Stimulated activated CD8-positive, alpha-beta memory T cell treated with anti-CD3 and anti-CD28 coated beads, Interleukin-7, amount 100 ng/mL, for 1 hour (primary cell): Measurements from ENCODE around the gene ORM1.
"Not testable (repeated sequence)": the region's sequence is repeated elsewhere in the genome, so short reads cannot be mapped to it uniquely, and the experiment has no call there.

Source experiments
- DNase-seq, 2 donors: peaks; one replicate each; pipeline ENCODE4 v3.0.0-alpha.2; 2020; ENCODE audit warnings: low read depth in 2 of 2

Gene ORM1

DNA sequence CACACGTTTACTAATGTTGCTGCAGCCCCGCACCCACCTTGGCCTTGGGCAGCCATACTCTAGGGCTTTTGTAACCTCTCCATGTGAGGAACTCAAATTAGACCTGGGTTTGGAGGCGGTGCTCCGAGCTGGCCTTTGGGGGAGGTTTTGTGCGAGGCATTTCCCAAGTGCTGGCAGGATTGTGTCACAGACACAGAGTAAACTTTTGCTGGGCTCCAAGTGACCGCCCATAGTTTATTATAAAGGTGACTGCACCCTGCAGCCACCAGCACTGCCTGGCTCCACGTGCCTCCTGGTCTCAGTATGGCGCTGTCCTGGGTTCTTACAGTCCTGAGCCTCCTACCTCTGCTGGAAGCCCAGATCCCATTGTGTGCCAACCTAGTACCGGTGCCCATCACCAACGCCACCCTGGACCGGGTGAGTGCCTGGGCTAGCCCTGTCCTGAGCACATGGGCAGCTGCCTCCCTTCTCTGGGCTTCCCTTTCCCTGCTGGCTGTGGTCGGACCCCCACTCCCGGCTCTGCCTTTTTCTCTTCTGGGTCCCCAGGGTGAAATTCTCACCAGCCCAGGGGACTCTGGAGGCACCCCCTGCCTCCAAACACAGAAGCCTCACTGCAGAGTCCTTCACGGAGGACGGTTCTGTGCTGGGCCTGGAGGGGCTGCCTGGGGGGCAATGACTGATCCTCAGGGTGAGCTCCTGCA, at the start of gene ORM1:
Gene ORM1 (plus strand): TSS at position 268 of the 701 bp plus-strand sequence. CDS start 36 bp downstream, at position 304.
- DNase-seq = not testable (repeated sequence)

GRCh38 chr9:114273461-114273881, 49.4 kb upstream of the ORM1 start:
- DNase-seq = no peak

GRCh38 chr9:114274217-114274616, 48.7 kb upstream of the ORM1 start:
- DNase-seq = no peak

DNA sequence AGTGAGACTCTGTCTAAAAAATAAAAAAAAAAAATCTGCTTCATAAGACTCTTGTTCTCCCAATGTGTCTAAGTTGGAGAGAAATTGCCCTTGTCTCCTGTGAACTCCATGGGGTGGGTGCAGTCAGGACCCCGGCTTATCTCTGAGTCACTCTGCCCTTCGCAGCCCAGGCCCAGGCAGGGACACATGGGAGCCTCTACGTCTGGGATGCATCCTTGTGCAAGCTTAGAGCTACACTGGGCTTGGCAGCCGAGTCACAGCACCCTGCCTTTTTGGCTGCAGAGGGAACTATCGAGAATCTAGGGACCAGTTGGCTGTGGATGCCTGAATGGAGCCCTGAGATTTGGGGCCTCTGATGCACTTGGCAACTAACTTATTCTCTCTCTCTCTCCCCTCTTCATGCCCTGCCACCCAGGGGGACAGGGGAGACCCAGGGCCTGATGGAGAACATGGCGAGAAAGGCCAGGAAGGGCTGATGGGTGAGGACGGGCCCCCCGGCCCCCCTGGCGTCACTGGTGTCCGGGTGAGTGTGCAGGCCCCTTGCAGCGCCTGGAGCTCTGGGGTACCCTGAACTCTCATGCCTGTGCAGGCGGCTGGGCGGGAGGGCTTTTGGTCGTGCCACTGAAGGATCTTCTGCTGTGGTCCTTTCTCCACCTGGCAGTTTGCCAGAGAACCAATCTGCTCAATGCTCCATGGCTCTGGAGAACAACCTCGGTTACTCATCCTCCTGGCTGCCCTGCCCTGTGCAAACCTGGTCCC, 47.5 kb upstream of the ORM1 start:
- no peak for DNase-seq

GRCh38 chr9:114276908-114277821, 45.7 kb upstream of the ORM1 start:
- no peak for DNase-seq

GRCh38 chr9:114278356-114278755, 44.5 kb upstream of the ORM1 start:
- no peak for DNase-seq

- DNase-seq = no peak
These were observed 43.9 kb upstream of the ORM1 start for GRCh38 chr9:114278881-114279570.

DNA sequence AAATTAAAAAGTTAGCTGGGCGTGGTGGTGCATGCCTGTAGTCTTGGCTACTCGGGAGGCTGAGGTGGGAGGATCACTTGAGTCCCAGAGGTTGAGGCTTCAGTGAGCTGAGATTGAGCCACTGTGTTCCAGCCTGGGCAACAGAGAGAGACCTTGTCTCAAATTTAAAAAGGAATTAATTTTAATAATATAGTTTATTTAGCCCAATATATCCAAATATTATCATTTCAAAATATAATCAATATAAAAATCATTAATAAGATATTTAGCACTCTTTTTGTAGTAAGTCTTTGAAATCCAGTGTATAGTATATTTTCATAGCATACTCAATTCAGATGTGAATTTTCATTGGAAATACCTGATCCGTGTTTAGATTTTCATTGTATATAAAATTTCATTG, 43.2 kb upstream of the ORM1 start:
- no peak for DNase-seq

DNA sequence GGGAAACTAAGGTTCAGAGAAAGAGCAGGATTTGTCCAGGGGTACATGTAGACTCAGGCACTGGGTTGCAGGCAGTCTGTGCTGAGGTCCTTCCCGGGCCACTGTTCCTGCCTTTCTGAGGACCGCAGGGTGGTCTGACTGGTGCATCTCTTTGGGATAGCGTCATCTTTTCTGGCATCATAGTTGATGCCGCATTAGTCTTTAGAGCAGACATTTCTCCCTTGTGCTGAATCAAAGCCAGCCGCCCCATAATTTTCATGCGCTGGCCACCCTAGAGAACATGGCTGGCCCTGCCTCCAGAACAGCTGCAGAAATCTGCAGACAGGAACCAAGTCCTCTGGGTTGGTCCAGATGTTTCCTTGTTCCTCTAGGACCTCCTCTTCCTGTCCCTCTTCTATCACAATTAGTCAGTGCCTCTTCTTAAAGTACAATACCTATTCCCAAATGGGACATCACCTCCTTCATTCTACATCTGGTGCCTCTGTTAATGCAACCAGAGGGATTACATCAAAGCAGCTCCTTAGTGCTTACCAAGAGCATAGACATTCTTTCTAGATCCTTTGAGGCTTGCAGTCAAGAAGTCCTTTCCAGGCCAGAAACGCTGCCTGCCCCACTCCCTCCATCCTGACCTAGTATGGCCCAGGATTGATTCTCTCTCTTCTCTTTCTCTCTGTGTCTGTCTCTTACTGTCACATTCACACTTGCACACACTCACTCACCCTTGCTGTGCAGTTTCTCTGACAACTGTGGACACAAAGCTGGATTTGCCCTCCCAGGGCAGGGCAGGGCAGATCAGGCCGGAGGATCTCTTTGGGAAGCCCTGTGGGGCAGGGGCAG, 42.0 kb upstream of the ORM1 start:
- DNase-seq = no peak

DNA sequence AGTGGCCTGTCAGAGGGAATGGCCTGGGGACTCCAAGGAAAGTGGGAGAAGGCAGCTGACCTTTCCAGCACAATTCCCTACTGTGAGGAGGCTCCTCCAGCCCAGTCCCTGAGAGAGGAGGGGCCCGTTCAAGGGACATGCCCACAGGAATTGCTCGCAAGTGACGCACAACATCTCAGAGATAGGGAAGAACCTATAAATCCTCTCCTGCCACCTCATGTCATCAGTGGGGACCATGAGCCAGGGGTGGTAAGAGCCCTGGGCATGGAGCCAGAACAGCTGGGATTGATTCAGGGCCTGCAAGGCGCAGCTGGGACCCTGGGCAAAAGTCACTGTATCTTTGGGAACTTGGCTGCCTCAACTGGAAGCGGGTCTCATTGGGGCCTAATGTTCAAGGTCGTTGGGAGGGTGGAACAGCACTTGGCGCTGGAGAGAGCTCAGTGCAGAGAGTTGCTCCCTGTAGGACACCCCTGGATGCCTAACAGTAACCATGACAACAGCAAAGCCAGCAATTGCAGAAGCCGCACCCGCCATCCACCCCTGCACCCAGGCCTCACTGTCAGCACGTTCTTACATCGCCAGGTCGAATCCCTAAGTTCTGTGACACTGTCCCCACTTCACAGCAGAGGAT, 41.3 kb upstream of the ORM1 start:
- no peak for DNase-seq

DNA sequence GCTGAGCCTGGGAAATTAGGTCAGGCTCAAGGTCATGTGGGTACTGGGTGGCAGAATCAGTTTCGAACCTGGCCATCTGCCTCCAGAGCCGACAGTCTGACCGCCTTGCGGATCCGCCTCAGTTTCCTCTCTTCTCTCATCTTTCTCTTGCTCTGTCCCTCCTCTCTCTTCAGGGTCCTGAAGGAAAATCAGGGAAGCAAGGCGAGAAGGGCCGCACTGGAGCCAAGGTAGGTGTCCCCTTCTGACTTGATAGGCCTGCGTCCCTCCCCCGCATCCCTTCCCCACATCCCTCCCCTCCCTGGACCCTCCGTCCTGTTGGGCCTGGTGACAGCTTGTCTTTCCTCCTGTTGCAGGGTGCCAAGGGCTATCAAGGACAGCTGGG, 40.8 kb upstream of the ORM1 start:
- DNase-seq = no peak

GRCh38 chr9:114282507-114282906, 40.4 kb upstream of the ORM1 start:
- no peak for DNase-seq

GRCh38 chr9:114282926-114283325, 40.0 kb upstream of the ORM1 start:
- no peak for DNase-seq

GRCh38 chr9:114283551-114284111, 39.3 kb upstream of the ORM1 start:
- DNase-seq = no peak

GRCh38 chr9:114284316-114285060, 38.4 kb upstream of the ORM1 start:
- no peak for DNase-seq

- DNase-seq = no peak
These were observed 37.6 kb upstream of the ORM1 start for GRCh38 chr9:114285166-114285867.

DNA sequence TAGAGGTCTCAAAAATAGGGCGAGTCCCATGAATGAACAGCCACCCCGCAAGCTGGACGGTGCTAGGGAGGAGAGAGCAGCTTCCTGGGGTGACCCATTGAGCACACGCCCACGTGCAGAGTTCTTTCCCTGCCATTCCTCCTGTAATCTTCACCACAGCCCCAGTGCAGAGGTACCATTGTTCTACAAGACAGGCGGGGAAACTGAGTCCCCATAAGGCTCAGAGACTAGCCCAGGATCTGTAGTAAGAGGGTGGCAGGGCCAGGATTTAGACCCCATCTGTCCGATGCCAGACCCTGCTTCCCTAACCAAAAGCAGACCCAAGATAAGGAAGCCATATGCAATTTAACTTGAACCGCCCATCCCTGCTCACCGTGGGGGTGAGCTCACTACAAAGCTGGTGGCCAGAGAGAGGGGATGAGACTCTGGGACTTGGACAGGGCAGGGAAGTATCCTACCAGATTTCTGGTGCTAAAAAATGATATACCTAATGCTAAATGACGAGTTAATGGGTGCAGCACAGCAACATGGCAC, 36.7 kb upstream of the ORM1 start:
- no peak for DNase-seq
